Activated CD8-positive, alpha-beta memory T cell treated with anti-CD3 and anti-CD28 coated beads, Interleukin-2, amount 50 U/mL, for 4 hours (primary cell): ENCODE data around the gene AXIN1.
"Not testable (repeated sequence)": the region's sequence is repeated elsewhere in the genome, so short reads cannot be mapped to it uniquely, and the experiment has no call there.

Experiments used
- DNase-seq: peaks from one replicate; pipeline ENCODE4 v3.0.0-alpha.2; 2020

Gene AXIN1, protein sequence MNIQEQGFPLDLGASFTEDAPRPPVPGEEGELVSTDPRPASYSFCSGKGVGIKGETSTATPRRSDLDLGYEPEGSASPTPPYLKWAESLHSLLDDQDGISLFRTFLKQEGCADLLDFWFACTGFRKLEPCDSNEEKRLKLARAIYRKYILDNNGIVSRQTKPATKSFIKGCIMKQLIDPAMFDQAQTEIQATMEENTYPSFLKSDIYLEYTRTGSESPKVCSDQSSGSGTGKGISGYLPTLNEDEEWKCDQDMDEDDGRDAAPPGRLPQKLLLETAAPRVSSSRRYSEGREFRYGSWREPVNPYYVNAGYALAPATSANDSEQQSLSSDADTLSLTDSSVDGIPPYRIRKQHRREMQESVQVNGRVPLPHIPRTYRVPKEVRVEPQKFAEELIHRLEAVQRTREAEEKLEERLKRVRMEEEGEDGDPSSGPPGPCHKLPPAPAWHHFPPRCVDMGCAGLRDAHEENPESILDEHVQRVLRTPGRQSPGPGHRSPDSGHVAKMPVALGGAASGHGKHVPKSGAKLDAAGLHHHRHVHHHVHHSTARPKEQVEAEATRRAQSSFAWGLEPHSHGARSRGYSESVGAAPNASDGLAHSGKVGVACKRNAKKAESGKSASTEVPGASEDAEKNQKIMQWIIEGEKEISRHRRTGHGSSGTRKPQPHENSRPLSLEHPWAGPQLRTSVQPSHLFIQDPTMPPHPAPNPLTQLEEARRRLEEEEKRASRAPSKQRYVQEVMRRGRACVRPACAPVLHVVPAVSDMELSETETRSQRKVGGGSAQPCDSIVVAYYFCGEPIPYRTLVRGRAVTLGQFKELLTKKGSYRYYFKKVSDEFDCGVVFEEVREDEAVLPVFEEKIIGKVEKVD

DNA sequence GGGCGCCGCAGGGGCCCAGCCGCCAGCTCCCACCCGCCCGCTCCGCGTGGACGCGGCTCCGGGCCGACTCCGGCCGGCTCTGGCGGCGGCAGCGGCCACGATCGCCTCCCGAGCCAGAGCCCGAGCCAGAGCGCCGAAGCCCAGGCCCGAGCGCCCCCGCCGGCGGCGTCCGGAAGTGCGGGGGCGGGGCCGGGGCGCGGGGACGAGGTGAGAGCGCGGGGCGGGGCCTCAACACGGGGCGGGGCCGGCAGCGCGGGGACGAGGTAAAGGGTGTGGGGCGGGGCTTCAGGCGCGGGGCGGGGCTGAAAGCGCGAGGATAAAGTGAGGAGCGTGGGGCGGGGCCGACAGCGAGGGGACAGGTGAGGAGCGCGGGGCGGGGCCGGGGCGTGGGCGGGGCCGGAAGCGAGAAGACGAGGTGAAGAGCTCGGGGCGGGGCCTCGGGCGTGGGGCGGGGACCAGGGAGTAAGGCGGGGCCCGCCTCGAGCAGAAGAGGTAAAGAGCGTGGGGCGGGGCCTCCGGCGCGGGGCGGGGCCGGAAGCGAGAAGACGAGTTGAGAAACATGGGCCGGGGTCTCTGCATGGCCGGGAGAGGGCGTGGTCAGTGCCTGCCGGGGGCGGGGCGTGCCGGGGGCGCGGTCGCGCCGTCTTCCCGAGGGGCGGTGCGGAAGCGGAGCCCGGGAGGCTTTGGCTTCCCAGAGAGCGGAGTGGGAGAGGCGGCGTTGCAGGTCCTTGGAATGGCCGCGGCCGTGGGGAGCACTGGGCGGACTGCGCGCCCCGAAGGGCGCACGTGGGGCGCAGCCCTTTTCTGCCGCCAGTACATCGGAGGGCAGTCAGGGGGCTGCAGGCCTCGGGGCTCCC lies at the start of gene AXIN1:
Gene AXIN1, minus strand, starts transcription at position 177 of the 857 bp plus-strand sequence. CDS start 5,698 bp downstream, outside the sequence.
- DNase-seq: peak; percentile 100

DNA sequence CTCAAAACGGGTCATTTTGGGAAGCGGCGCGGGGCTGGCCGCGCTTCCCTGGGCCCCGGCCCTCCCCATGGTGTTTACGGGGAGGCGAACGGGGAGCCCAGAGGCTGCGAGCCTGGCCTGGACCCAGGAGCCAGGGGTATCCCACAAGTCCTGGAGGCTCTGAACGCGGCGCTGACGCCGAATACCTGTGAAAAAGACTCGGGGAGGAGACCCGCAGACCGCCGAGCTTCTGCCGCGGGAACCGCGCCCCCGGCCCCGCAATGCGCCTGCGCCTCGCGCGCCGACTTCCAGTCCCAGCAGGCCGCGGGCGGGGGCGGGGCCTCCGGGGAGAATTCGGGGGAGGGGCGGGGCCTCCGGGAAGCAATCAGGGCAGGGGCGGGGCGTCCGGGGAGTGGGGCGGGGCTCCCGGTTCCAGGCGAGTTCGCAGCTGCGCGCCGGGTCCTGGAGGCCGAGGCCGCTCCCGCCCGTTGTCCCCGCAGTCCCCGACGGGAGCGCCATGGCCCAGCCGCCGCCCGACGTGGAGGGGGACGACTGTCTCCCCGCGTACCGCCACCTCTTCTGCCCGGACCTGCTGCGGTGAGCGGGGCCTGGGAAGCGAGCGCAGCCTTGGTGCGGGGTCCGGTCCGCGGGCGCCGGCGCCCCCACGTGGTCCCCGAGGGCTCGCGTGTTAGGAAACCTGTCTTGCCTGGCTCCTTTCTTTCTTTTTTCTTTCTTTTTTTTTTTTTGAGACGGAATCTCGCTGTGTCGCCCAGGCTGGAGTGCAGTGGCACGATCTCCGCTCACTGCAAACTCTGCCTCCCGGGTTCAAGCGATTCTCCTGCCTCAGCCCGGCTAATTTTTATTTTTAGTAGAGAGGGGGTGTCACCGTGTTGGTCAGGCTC lies 49.2 kb upstream of the AXIN1 start, which contains the start of gene DECR2:
Gene DECR2, plus strand, starts transcription at position 418 of the 881 bp plus-strand sequence. Its CDS starts 79 bp downstream, at position 497.
- peak; percentile 99 for DNase-seq

GRCh38 chr16:400061-400591 lies 47.6 kb upstream of the AXIN1 start:
- DNase-seq: no peak

DNA sequence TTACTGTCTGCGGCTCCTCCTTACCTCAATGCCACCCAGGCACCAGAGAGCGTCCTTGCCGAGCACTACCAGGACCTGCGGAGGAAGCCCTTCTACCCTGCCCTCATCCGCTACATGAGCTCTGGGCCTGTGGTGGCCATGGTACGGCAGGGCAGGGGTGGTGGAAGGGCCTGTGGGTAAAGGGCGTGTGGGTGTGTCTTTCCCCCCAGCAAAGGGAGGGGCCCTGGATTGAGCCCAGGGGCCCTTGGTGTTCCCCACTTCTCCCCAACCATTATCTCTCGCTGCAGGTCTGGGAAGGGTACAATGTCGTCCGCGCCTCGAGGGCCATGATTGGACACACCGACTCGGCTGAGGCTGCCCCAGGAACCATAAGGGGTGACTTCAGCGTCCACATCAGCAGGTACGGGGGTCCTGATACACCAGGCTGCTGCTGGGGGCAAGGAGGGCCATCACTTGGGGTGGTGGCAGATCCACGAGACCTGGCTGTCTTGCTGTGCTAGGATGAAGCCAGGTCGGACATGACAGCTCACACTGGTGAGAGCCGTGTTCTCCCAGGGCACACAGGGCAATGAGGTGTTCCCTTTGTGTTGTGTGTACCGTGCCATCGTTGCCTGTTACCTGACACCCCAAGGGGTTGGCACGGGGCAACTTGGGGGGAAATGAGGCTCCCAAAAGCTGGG lies 47.0 kb upstream of the AXIN1 start:
- no peak for DNase-seq

DNA sequence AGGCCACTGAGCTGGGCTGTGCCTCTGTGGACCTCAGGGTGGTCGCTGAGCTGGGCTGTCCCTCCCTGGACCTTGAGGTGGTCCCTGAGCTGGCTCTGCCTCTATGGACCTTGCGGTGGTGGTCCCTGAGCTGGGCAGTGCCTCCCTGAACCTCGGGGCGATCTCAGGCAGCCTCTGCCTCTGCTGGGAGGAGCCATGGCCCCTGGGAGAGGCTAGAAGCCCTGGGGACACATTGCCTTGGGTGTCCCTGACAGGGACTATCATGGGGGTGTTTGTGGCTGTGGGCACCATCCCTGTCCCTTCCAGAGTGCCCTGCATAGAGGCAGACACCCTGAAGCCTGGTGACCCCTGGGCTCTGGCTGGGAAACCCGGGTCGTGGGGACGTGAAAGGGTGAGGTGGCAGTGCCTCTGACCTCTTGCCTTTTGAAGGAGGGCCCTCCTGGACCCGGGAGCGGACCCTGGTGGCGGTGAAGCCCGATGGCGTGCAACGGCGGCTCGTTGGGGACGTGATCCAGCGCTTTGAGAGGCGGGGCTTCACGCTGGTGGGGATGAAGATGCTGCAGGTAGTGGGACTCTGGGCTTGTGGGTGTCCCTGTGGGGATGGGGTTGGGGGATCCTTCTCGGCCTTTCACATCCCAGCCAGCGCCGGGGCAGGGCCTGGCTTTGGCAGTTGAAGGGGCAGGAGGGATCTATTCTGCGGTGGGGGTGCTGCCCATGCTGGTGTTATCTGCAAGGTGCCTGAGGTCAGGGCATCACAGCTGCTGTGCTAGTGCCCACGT lies 46.2 kb upstream of the AXIN1 start:
- no peak for DNase-seq

DNA sequence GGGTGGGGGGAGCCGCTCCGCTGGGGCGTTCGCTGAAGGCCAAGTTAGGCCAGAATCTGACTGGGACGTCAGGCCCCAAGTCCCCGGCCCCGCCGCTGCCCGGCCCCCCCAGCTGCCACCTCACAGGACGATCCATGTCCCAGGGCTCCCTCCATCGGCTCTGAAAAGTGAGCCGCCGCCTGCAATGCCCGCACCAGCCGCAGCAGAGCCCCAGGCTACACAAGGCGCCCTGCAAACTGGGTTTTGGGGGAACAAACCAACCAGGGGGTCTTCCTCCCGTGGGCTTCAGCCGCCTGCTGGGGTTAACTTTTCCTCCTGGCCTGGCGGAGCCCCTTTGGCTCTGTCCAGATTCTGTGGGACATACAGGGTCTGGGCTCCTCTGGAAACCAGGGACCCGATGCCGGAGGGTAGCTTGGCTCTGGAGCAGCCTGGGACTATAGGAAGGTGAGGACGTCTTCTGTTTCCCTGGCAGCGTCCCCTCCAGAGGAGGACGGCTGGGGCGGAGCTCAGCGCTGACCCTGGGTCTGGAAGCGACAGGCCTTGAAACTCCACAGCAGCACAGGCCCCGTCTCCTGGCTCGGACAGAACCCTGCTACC lies 45.3 kb upstream of the AXIN1 start:
- no peak for DNase-seq

DNA sequence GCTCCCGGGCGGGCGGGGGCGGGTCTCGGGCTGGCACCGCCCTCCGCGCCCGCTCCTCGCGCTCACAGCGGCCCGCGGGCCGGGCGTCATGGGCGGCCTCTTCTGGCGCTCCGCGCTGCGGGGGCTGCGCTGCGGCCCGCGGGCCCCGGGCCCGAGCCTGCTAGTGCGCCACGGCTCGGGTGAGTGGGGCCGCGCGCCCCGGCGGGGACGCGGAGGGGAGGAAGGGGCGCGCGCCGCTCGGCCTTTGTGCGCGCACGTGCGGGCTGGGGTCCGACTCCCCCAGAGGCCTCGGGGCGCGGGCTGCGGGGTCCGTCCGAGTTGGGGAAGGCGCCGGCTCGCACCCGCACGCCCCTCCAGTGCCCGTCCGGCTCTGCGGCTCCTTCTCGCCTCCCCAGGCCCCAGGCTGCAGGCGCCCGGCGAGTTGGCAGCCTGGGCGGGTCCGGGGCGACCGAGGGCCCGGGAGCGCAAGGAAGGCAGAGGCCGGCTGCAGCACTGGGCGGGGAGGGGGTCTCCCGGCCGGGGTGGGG lies 44.7 kb upstream of the AXIN1 start, which contains the start of gene NME4:
Gene NME4, plus strand, starts transcription at position 65 of the 527 bp plus-strand sequence. Its CDS starts 24 bp downstream, at position 89.
- no peak for DNase-seq

DNA sequence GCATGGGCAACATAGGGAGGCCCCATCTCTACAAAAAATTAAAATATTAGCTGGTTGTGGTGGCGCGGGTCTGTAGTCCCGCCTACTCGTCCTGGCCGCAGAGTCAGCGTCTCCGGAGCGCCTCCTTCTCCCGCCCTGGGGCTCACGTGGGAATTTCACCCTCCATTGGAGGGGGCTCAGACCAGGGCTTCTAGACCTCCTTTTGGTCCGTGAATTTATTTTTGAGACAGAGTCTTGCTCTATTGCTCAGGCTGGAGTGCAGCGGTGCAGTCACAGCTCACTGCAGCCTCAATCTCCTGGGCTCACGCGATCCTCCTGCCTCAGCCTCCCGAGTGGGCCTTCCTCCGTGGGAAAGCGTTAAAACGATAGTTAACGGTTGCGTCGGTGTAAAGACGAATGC lies 44.1 kb upstream of the AXIN1 start:
- DNase-seq: no peak

- no peak for DNase-seq
Observed at GRCh38 chr16:396199-396598, 43.7 kb upstream of the AXIN1 start.

DNA sequence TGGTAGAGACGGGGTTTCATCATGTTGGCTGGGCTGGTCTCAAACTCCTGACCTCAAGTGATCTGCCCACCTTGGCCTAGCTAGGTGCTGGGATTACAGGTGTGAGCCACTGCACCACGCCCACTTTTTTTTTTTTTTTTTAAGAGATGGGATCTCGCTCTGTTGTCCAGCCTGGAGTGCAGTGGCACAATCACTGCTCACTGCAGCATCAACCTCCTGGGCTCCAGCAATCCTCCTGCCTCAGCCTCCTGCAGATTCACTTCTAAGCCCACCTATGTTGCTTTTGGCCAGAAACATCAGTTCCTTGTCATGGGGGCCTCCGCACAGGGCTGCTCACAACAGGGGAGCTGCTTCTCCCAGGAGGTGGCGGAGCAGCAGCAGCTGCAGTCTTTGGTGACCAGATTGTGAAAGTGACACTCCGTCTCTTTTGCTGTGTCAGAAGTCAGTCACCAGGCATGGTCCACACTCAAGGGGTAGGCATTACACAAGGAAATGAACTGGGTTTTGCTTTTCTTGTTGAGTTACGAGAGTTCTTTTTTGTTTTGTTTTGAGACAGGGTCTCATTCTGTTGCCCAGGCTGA lies 40.0 kb upstream of the AXIN1 start:
- no peak for DNase-seq

DNA sequence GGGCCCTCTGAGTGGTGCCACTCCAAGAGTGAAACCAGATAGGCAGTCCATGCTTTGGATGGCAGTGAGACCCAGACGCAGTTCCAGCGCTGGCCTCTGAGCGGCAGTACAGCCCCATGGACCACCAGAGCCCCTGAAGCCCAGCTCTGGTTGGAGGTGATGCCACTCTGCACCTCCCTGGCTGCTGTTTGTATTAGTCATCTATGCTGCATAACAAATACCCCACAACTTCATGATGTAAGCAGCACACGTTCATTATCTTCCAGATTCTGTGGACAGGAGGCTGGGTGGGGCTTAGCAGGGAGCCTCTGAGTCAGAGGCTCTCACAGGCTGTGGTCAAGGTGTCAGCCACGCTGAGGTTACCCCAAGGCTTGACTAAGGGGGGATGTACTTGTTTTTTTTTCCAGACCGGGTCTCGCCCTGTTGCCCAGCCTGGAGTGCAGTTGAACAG lies 39.4 kb upstream of the AXIN1 start:
- peak; percentile 87 for DNase-seq

- DNase-seq: no peak
Observed at GRCh38 chr16:389352-389751, 36.8 kb upstream of the AXIN1 start.

DNA sequence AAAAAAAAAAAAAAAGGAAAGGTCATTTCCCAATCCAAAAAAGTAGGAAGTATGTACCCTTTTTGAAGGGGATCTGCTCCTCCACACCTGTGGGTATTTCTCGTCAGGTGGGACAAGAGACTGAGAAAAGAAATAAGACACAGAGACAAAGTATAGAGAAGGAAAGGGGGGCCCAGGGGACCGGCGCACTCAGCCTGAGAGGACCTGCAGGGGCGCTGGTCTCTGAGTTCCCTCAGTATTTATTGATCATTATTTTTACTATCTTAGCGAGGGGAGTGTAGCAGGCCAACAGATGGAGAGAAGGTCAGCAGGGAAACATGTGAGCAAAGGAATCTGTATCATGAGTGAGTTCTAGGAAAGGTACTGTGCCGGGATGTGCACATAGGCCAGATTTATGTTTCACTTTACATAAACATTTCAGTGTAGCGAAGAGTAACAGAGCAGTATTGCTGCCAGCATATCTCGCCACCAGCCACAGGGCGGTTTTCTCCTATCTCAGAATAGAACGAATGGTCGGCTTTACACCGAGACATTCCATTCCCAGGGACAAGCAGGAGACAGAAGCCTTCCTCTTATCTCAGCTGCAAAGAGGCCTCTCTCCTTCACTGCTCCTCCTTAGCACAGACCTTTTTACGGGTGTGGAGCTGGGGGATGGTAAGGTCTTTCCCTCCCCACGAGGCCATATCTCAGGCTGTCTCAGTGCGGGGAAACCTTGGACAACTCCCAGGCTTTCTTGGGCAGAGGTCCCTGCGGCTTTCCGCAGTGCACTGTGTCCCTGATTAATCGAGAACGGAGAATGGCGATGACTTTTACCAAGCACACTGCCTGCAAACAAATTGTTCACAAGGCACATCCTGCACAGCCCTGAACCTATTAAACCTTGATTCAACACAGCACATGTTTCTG lies 35.5 kb upstream of the AXIN1 start:
- not testable (repeated sequence) for DNase-seq

GRCh38 chr16:386641-387156 lies 34.2 kb upstream of the AXIN1 start:
- DNase-seq: no peak

GRCh38 chr16:383326-384051 lies 31.0 kb upstream of the AXIN1 start:
- peak; percentile 49 for DNase-seq
